Left cardiac atrium (tissue), 4 donors: ENCODE data around the gene RTN4IP1. TPM values are rescaled to one million over a fixed set of nuclear protein-coding genes. Genes with fewer than 3 reads are reported as not detected.
"Not testable (repeated sequence)": the region's sequence is repeated elsewhere in the genome, so short reads cannot be mapped to it uniquely, and the experiment has no call there.

Experiments
- ATAC-seq, 2 donors: fragments of 200-7000 bp; cut with Tn5 transposase; one replicate each; pipeline ENCODE4 v1.9.1; 2020; ENCODE audit warnings: mild to moderate bottlenecking in 2 of 2, moderate library complexity in 2 of 2
- DNase-seq: peaks from one replicate; pipeline ENCODE4 v3.0.0-alpha.2; 2020
- intact Hi-C, 2 donors: fragments of 100-400 bp; cut with DNase I; formaldehyde crosslinking; loops; one replicate each; pipeline versions ENCODE4 v1.14.1 to v1.15.1; 2022 to 2023
- total RNA-seq, 2 donors: library from RNA; stranded (reverse); fragmentation: NEBNext Ultra II Directional; extraction: Animal tissue kit (Norgen Biotek cat#: 25700); gene quantifications; one replicate each; pipeline ENCODE4 v1.2.1, GENCODE V29; 2021
- donor health status: DM: no; HTN: yes; CAD: no.
- donor health status: DM: no; HTN: yes; CAD: no; lungs with severe emphysema.
- donor health status: DM: yes; HTN: yes; CAD: no.
- donor health status: Dilated cardiomyopathy.

Gene RTN4IP1
- total RNA-seq, 2 donors from 2014 or later: 10.4 to 12.9 TPM

GRCh38 chr6:106556368-106556960 lies 72.8 kb downstream of the RTN4IP1 start:
- DNase-seq (no peak), ATAC-seq (no peak)
- intact Hi-C loops: no loop called here

DNA sequence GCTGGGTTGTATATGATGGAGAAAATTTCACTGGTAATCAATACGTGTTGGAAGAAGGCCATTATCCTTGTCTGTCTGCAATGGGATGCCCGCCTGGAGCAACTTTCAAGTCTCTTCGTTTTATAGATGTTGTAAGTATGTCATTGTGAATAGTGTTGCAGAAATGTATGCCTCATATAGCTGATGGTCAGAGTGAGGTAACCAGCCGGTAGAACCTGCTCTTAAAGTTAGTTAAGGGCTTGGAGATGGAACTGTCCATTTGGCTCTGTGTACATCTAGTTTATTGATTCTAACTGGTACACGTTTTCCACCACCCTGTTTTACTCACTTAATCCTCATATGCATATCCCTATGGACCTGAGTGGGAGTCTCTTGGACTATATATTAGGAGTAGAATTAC lies 73.5 kb downstream of the RTN4IP1 start:
- DNase-seq: no peak
- intact Hi-C loops: no loop called here
- ATAC-seq: no peak

DNA sequence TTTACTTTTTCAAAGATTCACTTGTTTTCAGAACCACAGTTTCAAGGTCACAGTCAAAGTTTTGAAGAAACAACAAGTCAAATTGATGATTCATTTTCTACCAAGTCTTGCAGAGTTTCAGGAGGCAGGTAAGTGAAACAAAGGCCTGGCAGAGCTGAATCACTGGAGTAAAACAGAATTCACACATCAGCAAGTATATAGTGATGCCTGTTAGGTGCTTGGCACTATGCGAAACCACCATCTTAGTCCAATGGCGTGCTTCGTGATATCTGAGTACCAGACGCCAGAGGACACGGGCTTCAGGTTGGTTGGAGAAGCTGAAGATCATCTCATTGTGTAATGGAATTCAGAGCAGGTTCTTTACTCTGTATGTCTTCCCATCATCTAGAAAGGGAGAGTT lies 75.9 kb downstream of the RTN4IP1 start:
- ATAC-seq: no peak
- intact Hi-C loops: no loop called here

GRCh38 chr6:106551155-106551554 lies 78.1 kb downstream of the RTN4IP1 start:
- DNase-seq (no peak), ATAC-seq (no peak)
- intact Hi-C loops: no loop called here

More for the DNA sequence above, 75.9 kb downstream of the RTN4IP1 start:
- DNase-seq: no peak

DNA sequence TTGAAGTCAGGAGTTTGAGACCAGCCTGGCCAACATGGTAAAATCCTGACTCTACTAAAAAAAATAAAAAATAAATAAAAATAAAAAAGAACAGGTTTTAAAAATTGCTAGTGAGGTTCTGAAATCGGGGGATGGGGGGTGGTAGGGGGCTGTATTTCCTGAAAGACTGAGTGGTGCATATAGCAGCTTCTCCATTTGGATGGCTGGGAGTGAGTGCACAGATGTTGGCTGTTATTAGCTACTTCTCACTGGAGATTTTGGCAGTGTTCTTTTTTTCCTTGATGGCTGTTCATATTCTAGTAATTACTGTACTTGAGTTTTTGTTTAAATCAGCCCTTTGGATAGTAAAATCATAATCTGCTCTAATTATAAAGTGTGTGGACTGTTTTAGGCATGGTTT lies 79.8 kb downstream of the RTN4IP1 start:
- no peak for DNase-seq
- intact Hi-C loops: no loop called here
- ATAC-seq: no peak

- ATAC-seq, DNase-seq, intact Hi-C loops: not testable (repeated sequence)
Measured at GRCh38 chr6:106548926-106549455, 80.3 kb downstream of the RTN4IP1 start.

- peak in 1 of 2 donors; percentile 54 for ATAC-seq
- intact Hi-C loops: no loop called here
- DNase-seq: no peak
Measured at GRCh38 chr6:106547601-106548453, 81.5 kb downstream of the RTN4IP1 start.

GRCh38 chr6:106546691-106547414 lies 82.4 kb downstream of the RTN4IP1 start:
- intact Hi-C loops: no loop called here
- ATAC-seq (peak; percentile 50 to 89), DNase-seq (no peak)

GRCh38 chr6:106546261-106546690 lies 83.0 kb downstream of the RTN4IP1 start:
- peak in 1 of 2 donors; percentile 66 for ATAC-seq
- no peak for DNase-seq
- intact Hi-C loops: no loop called here

DNA sequence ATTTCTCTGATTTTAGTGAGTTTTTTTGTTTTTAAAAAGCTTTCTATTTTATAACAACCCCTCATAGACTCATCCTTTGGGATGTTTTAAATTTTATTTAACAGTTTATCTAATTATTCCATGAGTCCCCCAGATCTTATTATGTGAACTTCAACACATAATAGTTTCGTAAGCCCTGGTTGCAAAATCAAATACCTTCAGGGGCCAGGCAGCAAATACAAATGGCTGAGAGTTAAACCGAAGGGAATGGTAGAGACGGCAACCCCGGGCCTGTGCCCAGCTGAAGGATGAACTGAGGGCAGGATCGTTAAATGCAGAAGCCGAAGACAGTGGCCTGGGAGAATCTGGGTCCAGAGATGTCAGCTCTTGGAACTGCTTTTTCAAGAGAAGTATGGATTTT lies 88.4 kb downstream of the RTN4IP1 start:
- ATAC-seq (no peak), DNase-seq (no peak)
- intact Hi-C loops: no loop called here

DNA sequence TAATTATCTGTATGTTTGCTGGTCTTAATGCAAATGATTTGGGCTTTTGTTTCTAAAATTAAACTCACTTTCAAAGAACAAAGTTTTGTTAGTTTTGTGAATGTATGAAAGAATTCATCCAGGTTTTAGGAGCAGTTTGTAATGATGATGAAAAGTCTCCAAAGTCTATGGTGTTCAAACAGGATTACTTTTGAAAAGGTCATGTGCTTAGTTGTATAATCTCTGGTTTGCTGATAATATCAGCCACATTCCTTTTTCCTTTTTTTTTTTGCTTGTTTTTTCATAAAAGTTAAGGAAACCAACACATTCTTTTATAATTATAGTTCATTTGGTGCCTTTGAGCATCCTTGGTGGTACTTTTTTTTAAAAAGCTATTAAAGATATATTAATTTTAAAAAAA lies 88.9 kb downstream of the RTN4IP1 start:
- DNase-seq (no peak), ATAC-seq (no peak)
- intact Hi-C loops: no loop called here

DNA sequence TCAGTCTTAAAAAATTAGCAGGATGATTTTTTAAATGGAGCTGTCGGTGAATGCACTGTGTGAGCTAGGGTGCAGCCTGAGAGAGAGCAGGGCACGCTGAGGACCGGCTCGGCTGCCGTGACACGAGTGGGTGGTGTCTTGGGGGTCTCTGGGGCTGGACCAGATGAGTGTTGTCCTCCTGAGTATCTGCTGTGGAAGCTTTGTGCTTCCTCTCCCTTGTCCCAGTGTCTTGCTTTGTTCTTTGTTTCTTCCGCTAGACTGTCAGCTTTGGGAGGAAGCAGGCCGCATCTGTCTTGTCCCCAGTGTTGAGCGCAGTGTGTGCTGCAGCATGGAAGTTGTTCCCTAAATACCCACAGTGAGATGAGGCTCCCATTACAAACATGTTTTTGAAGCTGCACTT lies 89.4 kb downstream of the RTN4IP1 start:
- intact Hi-C loops: no loop called here
- peak in 1 of 2 donors; percentile 57 for ATAC-seq
- DNase-seq: no peak

GRCh38 chr6:106538145-106538544 lies 91.2 kb downstream of the RTN4IP1 start:
- ATAC-seq: peak in 1 of 2 donors; percentile 45
- DNase-seq: no peak
- intact Hi-C loops: no loop called here

DNA sequence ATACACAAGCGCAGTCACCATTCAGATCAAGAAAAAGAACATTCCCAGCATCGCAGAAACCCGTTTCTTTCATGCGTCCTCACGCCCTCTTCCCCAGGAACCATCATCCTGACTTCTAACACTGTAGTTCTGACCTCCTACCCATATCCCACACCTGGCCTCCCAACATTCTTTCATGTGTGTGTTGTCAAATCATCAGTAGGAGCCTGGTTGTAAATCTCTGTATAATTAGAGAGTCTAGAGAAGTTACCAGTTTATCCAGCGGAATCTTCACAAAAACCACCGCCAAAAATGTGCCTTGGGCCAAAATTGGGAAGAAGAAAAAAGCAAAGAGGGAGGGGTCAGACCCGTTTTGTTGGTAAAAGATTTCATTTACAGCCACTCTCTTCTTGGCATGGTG lies 91.6 kb downstream of the RTN4IP1 start:
- DNase-seq (no peak), ATAC-seq (no peak)
- intact Hi-C loops: no loop called here

- intact Hi-C loops: no loop called here
- DNase-seq (no peak), ATAC-seq (no peak)
Measured at GRCh38 chr6:106536851-106537250, 92.4 kb downstream of the RTN4IP1 start.

- ATAC-seq: no peak
- intact Hi-C loops: no loop called here
- no peak for DNase-seq
Measured at GRCh38 chr6:106536357-106536756, 92.9 kb downstream of the RTN4IP1 start.

DNA sequence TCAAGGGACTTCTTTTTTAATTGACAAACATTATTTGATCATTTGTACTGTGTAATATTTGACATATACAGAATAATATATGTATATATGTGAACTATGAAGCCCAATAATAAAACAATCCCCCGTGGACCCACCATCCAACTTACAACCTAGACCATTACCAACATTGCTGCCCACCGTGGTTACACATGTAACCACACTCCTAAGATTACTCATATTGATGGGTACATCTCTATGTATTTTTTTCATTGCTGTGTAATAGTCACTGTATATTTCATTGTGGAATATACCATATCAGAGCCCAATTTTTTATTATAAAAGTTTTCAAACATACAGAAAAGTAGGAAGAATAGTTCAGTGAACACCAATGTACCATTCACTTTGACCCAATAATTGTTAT lies 94.3 kb downstream of the RTN4IP1 start:
- ATAC-seq (no peak), DNase-seq (no peak)
- intact Hi-C loops: no loop called here

DNA sequence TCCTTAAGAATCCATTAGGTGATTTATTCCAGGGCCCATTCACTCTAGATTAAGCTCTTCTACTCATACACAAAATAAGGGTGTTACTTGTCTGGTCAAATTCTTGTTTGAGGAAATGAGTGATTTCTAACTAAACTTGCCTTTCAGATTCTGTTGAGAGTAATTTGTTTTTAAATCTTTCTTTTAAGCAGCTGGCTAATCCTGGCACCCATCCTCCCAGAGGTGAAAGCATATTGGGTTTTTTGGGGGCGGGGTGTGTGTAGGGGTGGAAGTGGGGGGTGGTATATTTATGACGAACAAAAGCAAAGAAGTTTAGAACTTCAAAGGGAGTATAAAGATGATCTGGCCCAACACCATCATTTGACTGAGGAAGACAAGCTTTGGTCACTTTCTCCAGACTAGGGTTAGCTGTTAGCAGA lies 94.7 kb downstream of the RTN4IP1 start:
- ATAC-seq (no peak), DNase-seq (no peak)

DNA sequence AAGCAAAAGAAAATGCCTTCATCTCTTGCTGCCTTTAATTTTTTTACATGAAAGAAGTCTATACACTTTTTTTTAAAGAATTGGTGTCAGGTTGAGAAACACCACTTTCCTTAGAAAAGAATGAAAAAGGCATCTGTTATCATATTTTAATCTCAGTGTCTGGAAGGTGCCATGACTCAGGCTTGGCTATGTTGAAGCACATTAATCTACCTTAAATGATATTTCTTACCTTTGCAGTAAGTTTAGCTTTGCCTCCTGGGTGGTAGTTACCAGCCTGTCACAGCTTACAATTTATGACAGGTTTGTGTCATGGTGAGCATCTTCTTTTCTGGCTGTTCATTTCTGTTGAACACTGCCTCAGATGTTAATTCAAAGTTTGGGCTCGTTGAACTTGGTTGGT lies 95.3 kb downstream of the RTN4IP1 start:
- intact Hi-C loops: no loop called here
- no peak for DNase-seq
- ATAC-seq: no peak

More for the DNA sequence above, 94.7 kb downstream of the RTN4IP1 start:
- intact Hi-C loops: no loop called here

GRCh38 chr6:106533054-106533453 lies 96.2 kb downstream of the RTN4IP1 start:
- DNase-seq (no peak), ATAC-seq (no peak)
- intact Hi-C loops: no loop called here
